ENCODE data around the gene CUX1. TPM values are rescaled to one million over a fixed set of nuclear protein-coding genes. Genes with fewer than 3 reads are reported as not detected.
A peak's percentile ranks its signal among the peaks of the same experiment; 100 is the strongest.

CUX1 gene
- total and polyA plus RNA-seq, 4 donors: 40.5 to 138 (median 69.1) TPM

DNA sequence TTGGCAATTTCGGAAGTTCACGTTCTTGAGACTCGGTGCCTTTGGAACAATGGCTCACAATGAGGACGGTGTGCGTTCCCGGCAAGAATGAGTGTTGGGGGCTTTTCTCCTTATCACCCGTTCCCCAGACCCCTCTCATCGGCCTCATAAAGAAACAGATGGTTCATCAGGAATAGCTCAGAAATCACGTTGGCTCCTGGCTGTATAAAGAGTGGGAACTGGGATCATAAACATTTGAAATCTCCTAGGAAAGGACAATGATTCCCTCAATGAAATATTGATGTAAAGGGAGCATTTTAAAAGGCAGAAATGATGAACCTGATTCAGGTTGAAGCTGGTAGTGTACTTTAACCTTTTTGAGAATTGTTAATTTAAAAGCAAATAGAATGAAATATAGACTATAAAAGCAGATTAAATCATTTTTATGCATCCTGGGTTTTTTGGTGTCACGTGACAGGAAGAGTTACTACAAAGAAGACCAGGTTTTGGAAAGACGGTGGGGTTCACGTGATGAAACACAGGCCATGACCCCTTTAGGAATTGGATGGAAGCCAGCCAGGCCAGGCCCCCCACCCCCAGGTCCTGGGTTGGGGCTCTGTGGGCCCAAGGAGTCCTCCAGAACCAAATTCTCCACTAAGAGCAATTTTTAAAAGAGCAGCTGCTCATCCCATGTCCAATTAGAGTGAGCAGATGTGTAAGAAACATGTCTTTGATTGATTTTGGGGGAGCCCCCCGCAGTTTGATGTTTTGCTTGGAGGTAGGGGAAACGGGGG lies 63.0 kb downstream of the CUX1 start:
- TF ChIP-seq, protein P1, sequence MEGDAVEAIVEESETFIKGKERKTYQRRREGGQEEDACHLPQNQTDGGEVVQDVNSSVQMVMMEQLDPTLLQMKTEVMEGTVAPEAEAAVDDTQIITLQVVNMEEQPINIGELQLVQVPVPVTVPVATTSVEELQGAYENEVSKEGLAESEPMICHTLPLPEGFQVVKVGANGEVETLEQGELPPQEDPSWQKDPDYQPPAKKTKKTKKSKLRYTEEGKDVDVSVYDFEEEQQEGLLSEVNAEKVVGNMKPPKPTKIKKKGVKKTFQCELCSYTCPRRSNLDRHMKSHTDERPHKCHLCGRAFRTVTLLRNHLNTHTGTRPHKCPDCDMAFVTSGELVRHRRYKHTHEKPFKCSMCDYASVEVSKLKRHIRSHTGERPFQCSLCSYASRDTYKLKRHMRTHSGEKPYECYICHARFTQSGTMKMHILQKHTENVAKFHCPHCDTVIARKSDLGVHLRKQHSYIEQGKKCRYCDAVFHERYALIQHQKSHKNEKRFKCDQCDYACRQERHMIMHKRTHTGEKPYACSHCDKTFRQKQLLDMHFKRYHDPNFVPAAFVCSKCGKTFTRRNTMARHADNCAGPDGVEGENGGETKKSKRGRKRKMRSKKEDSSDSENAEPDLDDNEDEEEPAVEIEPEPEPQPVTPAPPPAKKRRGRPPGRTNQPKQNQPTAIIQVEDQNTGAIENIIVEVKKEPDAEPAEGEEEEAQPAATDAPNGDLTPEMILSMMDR (IDR thresholded peaks at IDR 0.05; ENCODE audit: control extremely low read depth, extremely low read depth): no peak
- Histone ChIP-seq H3K27me3 (ENCODE audit: control insufficient read depth in 3 of 3, insufficient read depth in 3 of 3, low read length in 2 of 3) (no peaks in the 10 kb centered on the region), H3K9me3 (ENCODE audit: control insufficient read depth in 4 of 4, insufficient read depth in 3 of 4, low read length in 3 of 4) (no peaks in the 10 kb centered on the region), H3K9ac (ENCODE audit: insufficient read depth in 1 of 2, low read length in 2 of 2) (peak overlapping the region in 1 of 2 donors; percentile 11), H3K4me1 (ENCODE audit: control insufficient read depth in 5 of 5, insufficient read depth in 5 of 5, low read length in 5 of 5) (peaks cover 0 to 24% (median 18%) of the 10 kb centered on the region in 5 donors), H3K4me3 (no peak overlapping the region), H3K27ac (ENCODE audit: low read depth in 1 of 2, low read length in 1 of 2) (peak overlapping the region in 1 of 2 donors; percentile 87), H3K36me3 (ENCODE audit: control insufficient read depth in 4 of 4, insufficient read depth in 4 of 4, low read length in 4 of 4) (no peaks in the 10 kb centered on the region)
- ATAC-seq (ENCODE audit: insufficient read depth, low FRiP score): no peak
- no peak for DNase-seq
- 62 to 73% methylated on average over 14 of the region's 14 CpGs for WGBS, 2 donors

DNA sequence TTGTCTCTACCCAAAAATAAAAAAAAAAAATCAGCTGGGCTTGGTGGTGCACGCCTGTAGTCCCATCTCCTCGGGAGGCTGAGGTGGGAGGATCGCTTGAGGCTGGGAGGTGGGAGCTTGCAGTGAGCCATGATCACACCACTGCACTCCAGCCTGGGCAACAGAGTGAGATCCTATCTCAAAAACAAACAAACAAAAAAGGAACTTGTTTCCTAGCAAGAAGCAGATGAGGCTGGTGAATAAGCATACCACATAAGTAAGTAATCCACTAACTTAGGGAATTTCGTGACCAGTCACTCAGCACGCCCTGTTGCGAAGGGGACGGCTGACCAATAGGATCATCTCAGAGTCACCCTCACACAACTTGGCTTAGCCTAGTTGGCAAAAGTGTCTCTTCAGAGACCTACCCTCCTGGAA lies 64.6 kb downstream of the CUX1 start:
- peak overlapping the region; percentile 72 to 87 for H3K27ac ChIP-seq (ENCODE audit: low read depth in 1 of 2, low read length in 1 of 2)
- 85 to 88% methylated on average over 7 of the region's 7 CpGs for WGBS, 2 donors
- H3K27me3 ChIP-seq (ENCODE audit: control insufficient read depth in 3 of 3, insufficient read depth in 3 of 3, low read length in 2 of 3): no peaks in the 10 kb centered on the region
- DNase-seq: no peak
- H3K4me3 ChIP-seq: no peak overlapping the region
- no peak for ATAC-seq (ENCODE audit: insufficient read depth, low FRiP score)
- H3K4me1 ChIP-seq (ENCODE audit: control insufficient read depth in 5 of 5, insufficient read depth in 5 of 5, low read length in 5 of 5): peaks cover 6 to 24% (median 18%) of the 10 kb centered on the region in 5 donors
- H3K9me3 ChIP-seq (ENCODE audit: control insufficient read depth in 4 of 4, insufficient read depth in 3 of 4, low read length in 3 of 4): no peaks in the 10 kb centered on the region
- no peak overlapping the region for H3K9ac ChIP-seq (ENCODE audit: insufficient read depth in 1 of 2, low read length in 2 of 2)
- TF ChIP-seq, protein P1 (IDR thresholded peaks at IDR 0.05; ENCODE audit: control extremely low read depth, extremely low read depth): no peak
- no peaks in the 10 kb centered on the region for H3K36me3 ChIP-seq (ENCODE audit: control insufficient read depth in 4 of 4, insufficient read depth in 4 of 4, low read length in 4 of 4)

DNA sequence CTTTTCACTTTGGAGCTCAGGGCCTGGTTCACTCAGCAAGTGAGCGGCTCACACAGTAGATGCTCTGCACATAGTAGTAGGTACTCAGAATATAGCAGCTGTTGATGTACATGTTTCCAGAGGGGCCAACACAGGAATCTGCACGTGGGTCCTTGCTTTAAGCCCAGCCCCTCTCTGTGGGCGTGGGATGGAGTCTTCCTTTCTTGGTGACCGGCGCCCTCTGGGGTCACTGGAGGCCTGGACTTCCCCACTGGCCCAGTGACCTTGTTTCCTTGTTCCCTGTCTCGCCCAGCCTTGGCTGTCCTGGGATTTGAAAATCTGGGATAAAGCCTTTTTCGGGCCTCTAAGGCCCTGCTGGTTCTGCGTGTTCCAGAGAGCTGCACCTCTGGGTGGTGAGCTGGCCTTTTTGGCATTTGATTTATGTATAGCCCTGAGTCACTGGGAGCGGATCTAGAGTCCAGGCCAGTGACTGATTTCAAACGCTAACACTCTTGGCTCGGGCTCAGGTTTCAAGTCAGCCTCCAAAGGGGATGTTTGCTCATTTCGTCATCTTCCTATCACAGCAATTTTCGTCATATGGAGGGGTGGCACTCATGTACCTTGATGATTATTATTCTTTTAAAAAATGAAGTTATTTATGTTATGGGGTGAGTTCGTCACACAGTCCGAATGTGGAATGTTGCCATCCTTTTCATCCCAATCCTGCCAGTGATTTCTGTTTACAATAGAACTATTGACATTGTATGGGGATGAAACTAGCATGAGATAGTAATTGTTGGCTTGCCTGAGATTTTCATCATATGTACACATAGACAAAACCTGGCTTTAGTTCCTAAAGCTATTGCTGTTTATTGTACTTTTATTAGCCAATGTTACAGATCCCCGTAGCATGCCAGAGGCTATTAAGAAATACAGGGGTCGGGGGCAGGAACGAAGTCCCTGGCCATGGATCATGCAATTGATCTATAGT lies 65.5 kb downstream of the CUX1 start:
- 29 to 32% methylated on average over 18 of the region's 18 CpGs for WGBS, 2 donors
- TF ChIP-seq, protein P1 (IDR thresholded peaks at IDR 0.05; ENCODE audit: control extremely low read depth, extremely low read depth): no peak
- peak; percentile 79 to 92 (median 85) for DNase-seq

More for the DNA sequence above, 65.5 kb downstream of the CUX1 start:
- Histone ChIP-seq H3K9ac (ENCODE audit: insufficient read depth in 1 of 2, low read length in 2 of 2) (no peak overlapping the region), H3K4me3 (no peak overlapping the region), H3K27ac (ENCODE audit: low read depth in 1 of 2, low read length in 1 of 2) (peak overlapping the region; percentile 87 to 91), H3K9me3 (ENCODE audit: control insufficient read depth in 4 of 4, insufficient read depth in 3 of 4, low read length in 3 of 4) (no peaks in the 10 kb centered on the region), H3K4me1 (ENCODE audit: control insufficient read depth in 5 of 5, insufficient read depth in 5 of 5, low read length in 5 of 5) (peaks cover 6 to 24% (median 18%) of the 10 kb centered on the region in 5 donors), H3K36me3 (ENCODE audit: control insufficient read depth in 4 of 4, insufficient read depth in 4 of 4, low read length in 4 of 4) (no peaks in the 10 kb centered on the region), H3K27me3 (ENCODE audit: control insufficient read depth in 3 of 3, insufficient read depth in 3 of 3, low read length in 2 of 3) (no peaks in the 10 kb centered on the region)
- ATAC-seq (ENCODE audit: insufficient read depth, low FRiP score): peak; percentile 87
